Activated T-helper 2 cell treated with anti-CD3 and anti-CD28 coated beads, Interferon-gamma antibody, Interleukin-2, Interleukin-4, amounts not matched to agents 10 μg/mL and 5 μg/mL and 100 μg/mL, durations not matched to agents 14 hours and 24 hours and 36 hours (primary cell): ENCODE measurements around the gene LBP. TPM values are rescaled to one million over a fixed set of nuclear protein-coding genes. Genes with fewer than 3 reads are reported as not detected.

Source experiments
- DNase-seq: peaks from one replicate; pipeline ENCODE4 v3.0.0; 2021; ENCODE audit warnings: low spot score
- H3K27ac Mint-ChIP-seq: one replicate; pipeline ENCODE4 v1.8.0; 2021; ENCODE audit warnings: mixed read lengths
- H3K27me3 Mint-ChIP-seq: one replicate; pipeline ENCODE4 v1.8.0; 2021; ENCODE audit warnings: low read depth, mixed read lengths
- H3K36me3 Mint-ChIP-seq: one replicate; pipeline ENCODE4 v1.8.0; 2021; ENCODE audit warnings: low read depth, mixed read lengths
- H3K4me1 Mint-ChIP-seq: one replicate; pipeline ENCODE4 v1.8.0; 2021; ENCODE audit warnings: low read depth, mixed read lengths
- H3K4me3 Mint-ChIP-seq: one replicate; pipeline ENCODE4 v1.8.0; 2021; ENCODE audit warnings: low read depth, mild to moderate bottlenecking, moderate library complexity, mixed read lengths
- H3K9me3 Mint-ChIP-seq: one replicate; pipeline ENCODE4 v1.8.0; 2021; ENCODE audit warnings: mixed read lengths
- intact Hi-C: fragments of 100-400 bp; cut with micrococcal nuclease; formaldehyde crosslinking; loops from one replicate; pipeline ENCODE4 v1.15.1; 2023
- total RNA-seq: library from RNA; stranded (reverse); gene quantifications from 2 replicates; pipeline ENCODE4 v1.2.3, GENCODE V29; 2022

LBP gene, protein sequence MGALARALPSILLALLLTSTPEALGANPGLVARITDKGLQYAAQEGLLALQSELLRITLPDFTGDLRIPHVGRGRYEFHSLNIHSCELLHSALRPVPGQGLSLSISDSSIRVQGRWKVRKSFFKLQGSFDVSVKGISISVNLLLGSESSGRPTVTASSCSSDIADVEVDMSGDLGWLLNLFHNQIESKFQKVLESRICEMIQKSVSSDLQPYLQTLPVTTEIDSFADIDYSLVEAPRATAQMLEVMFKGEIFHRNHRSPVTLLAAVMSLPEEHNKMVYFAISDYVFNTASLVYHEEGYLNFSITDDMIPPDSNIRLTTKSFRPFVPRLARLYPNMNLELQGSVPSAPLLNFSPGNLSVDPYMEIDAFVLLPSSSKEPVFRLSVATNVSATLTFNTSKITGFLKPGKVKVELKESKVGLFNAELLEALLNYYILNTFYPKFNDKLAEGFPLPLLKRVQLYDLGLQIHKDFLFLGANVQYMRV
- total RNA-seq: not detected in 2 replicates

DNA sequence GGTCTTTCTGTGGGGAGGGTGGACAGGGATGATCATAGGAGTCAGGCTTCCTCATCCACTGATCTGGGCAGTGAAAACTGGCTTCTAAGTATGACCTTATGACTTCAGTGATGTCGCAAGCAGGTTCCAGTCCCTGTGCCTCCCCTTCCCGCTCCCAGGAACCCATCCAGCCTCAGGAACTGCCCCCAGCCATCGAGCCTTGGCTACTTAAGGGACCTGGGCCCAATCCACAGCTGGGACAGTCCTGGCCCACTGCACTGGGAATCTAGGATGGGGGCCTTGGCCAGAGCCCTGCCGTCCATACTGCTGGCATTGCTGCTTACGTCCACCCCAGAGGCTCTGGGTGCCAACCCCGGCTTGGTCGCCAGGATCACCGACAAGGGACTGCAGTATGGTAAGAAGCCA lies at the start of gene LBP:
Gene LBP, plus strand, starts transcription at position 236 of the 405 bp plus-strand sequence. Its CDS starts 35 bp downstream, at position 271.
- Mint-ChIP-seq H3K4me3 (no peak within 1 kb of the TSS), H3K27ac (no peak within 1 kb of the TSS), H3K4me1 (no peaks in the 10 kb centered on the region), H3K36me3 (no peaks in the 10 kb centered on the region), H3K9me3 (no peaks in the 10 kb centered on the region), H3K27me3 (no peaks in the 10 kb centered on the region)
- intact Hi-C loops: no loop called here
- DNase-seq: no peak

DNA sequence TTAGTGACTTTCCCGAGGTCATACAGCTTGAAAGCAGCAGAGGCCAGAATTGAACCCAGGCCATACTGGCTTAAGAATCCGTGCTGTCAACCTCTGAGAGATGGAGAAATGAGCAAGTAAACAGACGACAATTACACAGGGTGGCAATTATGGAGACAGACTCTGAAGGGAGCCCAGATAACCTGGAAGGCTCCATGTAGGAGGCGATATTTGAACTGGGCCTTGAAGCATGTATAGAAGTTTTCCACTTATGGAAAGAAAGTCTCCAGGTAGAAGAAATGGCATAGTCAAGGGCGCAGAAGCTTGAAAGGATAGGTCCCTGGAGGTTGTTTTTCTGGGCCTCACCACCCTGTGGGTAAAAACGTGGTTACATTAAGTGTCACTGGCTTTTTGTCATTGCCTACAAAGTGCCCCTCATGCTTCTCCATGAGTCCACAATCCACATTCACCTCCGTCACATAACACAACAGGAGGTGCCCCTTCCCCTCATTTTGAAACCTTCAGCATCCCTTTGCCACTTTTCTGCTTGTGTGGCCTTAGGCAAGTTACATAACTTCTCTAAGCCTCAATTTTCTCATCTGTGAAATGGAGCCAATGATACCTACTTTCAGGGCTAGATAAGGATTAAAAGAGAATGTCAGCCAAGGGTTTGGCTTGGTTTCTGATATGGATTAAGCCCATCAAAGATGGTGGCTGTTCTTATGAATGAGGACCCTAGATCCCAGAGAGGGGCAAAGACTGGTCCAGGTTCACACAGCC lies 48.2 kb upstream of the LBP start:
- Mint-ChIP-seq H3K27ac (no peak overlapping the region), H3K36me3 (no peaks in the 10 kb centered on the region), H3K9me3 (no peaks in the 10 kb centered on the region), H3K27me3 (peaks cover 18% of the 10 kb centered on the region), H3K4me1 (no peaks in the 10 kb centered on the region), H3K4me3 (no peak overlapping the region)
- DNase-seq: no peak
- intact Hi-C loops: no loop called here

DNA sequence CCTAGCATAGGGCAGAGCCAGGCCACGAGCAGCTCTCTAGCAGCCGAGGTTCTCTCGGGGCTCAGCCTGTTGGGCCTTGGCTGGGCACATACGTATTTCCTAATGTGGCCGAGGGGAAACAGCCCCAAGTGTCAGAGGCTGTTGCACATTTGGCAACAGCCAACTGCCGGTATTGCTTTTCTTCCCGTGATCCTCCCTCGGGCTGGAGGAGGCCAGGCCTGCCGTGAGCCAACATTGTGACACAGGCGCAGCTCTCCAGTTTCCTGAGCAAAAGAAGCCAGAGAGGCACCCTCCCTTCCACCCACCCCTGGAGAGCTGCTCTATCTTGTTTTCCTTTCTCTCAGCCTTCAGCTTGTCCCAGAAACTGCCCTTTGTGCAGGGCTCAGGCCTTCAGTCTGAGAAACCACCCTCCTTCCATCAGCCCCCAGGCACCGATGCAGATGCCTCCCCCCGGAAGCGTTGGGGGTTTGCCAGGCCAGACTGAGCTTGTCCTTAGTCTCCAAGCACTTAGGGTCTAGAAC lies 47.5 kb upstream of the LBP start:
- DNase-seq: no peak
- Mint-ChIP-seq H3K4me1 (peaks cover 6% of the 10 kb centered on the region), H3K36me3 (no peaks in the 10 kb centered on the region), H3K4me3 (no peak overlapping the region), H3K27ac (no peak overlapping the region), H3K9me3 (no peaks in the 10 kb centered on the region), H3K27me3 (peaks cover 25% of the 10 kb centered on the region)
- intact Hi-C loops: no loop called here

DNA sequence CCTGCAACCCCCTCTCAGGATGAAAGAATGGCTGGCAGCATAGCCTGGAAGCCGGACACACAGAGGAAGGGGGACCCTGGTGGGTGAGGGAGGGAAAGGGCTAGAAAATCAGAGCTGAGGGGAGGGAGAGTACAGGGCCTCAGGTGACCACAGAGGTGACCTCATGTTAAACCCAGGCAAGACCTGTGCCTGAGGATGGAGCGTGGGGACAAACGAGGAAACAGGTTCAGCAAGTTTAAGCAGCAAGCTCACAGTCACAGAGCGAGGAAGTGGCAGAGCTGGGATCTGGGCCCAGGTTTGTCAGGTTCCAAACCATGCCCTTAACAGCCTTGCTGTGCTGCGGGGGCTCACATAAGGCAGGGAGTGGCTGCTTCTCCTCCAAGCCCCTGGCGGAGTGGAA lies 46.3 kb upstream of the LBP start:
- intact Hi-C loops: no loop called here
- H3K36me3 Mint-ChIP-seq: no peaks in the 10 kb centered on the region
- no peaks in the 10 kb centered on the region for H3K9me3 Mint-ChIP-seq

DNA sequence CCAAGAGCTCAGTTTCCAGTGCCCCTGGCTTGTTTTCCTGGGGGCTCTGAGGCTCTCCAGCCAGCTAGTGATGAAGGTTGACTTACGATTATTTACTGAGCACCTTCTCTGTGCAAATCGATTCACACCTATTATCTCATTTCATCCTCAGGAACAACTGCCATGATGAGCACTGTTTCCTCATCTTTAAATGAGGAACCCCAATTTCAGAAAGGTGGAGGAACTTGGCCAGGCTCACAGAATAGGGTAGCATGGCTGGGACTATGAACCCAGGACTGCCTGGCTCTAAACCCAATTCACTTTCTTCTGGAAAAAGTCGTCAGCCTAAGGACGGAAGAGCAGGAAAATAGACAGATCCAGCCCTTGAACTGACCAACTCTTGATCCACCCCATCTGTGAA lies 45.8 kb upstream of the LBP start:
- H3K27ac Mint-ChIP-seq: no peak overlapping the region
- peaks cover 37% of the 10 kb centered on the region for H3K27me3 Mint-ChIP-seq
- no peak for DNase-seq
- peaks cover 11% of the 10 kb centered on the region for H3K4me1 Mint-ChIP-seq
- no peak overlapping the region for H3K4me3 Mint-ChIP-seq
- intact Hi-C loops: no loop called here
- no peaks in the 10 kb centered on the region for H3K36me3 Mint-ChIP-seq
- no peaks in the 10 kb centered on the region for H3K9me3 Mint-ChIP-seq

More for the DNA sequence above, 46.3 kb upstream of the LBP start:
- no peak overlapping the region for H3K27ac Mint-ChIP-seq
- no peak for DNase-seq
- H3K4me3 Mint-ChIP-seq: no peak overlapping the region
- peaks cover 36% of the 10 kb centered on the region for H3K27me3 Mint-ChIP-seq
- peaks cover 11% of the 10 kb centered on the region for H3K4me1 Mint-ChIP-seq

DNA sequence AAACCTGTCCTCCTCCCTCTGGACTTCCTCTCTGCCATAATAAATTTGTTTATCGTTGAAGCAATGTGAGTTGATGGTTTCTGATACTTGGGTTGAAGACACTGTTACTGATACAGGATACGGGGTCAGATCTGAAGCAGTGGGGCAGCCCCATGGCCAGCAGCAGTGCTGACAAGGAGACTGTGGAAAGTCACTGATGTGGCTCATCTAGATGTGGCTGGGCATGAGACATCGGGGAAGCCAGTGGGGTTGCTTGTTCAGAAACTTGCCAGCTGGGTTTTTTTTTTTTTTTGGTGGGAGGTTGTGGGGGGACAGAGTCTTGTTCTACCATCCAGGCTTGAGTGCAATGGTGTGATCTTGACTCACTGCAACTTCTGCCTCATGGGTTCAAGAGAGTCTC lies 45.0 kb upstream of the LBP start:
- no peak overlapping the region for H3K27ac Mint-ChIP-seq
- intact Hi-C loops: no loop called here
- DNase-seq: no peak
- no peaks in the 10 kb centered on the region for H3K36me3 Mint-ChIP-seq
- peaks cover 11% of the 10 kb centered on the region for H3K4me1 Mint-ChIP-seq
- H3K27me3 Mint-ChIP-seq: peaks cover 40% of the 10 kb centered on the region
- no peaks in the 10 kb centered on the region for H3K9me3 Mint-ChIP-seq
- no peak overlapping the region for H3K4me3 Mint-ChIP-seq

DNA sequence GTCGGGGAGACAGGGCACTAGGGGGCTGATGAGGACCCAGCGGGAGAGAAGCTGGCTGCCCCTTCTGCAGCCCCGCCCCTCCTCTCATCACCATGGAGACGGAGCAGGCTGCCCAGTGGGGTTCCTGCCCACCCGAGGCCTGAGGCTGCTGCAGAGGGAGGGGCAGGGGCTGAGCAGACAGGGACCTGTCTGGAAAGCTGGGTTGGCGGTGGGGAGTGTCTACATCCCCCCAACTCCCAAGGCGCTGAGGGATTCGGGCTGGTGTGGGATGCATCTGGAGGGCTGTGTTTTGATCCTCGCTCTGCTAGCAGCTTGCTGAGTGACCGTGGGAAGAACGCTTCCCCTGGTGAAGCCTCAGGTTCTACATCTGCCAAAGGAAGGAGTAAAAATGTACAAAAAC lies 43.5 kb upstream of the LBP start:
- DNase-seq: no peak
- Mint-ChIP-seq H3K27ac (no peak overlapping the region), H3K4me3 (no peak overlapping the region), H3K36me3 (no peaks in the 10 kb centered on the region), H3K4me1 (peaks cover 11% of the 10 kb centered on the region), H3K9me3 (no peaks in the 10 kb centered on the region), H3K27me3 (peaks cover 42% of the 10 kb centered on the region)
- intact Hi-C loops: no loop called here

DNA sequence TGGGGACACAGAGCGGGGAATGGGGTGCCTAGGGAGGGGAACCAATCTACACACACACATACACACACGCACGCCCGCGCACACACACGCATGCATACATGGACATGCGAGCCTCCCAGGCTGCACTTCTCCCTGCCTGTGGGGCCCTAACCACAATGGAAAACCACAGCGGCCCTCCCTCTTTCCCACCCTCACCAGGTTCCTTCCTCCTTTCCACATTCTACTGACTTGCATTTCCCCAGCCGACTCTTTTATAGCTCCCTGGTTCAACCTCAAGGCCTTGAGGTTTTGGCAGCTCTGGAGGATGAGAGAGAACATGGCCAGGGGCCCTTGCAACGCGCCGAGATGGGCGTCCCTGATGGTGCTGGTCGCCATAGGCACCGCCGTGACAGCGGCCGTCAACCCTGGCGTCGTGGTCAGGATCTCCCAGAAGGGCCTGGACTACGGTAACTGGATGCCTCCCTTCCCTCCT lies 42.3 kb upstream of the LBP start, which contains the start of gene BPI:
Gene BPI, plus strand, starts transcription at position 249 of the 472 bp plus-strand sequence. Its CDS starts 68 bp downstream, at position 317.
- H3K4me1 Mint-ChIP-seq: peaks cover 11% of the 10 kb centered on the region
- H3K27ac Mint-ChIP-seq: no peak within 1 kb of the TSS
- no peak within 1 kb of the TSS for H3K4me3 Mint-ChIP-seq
- intact Hi-C loops: no loop called here
- no peaks in the 10 kb centered on the region for H3K36me3 Mint-ChIP-seq
- no peak for DNase-seq
- no peaks in the 10 kb centered on the region for H3K9me3 Mint-ChIP-seq
- peaks cover 42% of the 10 kb centered on the region for H3K27me3 Mint-ChIP-seq

DNA sequence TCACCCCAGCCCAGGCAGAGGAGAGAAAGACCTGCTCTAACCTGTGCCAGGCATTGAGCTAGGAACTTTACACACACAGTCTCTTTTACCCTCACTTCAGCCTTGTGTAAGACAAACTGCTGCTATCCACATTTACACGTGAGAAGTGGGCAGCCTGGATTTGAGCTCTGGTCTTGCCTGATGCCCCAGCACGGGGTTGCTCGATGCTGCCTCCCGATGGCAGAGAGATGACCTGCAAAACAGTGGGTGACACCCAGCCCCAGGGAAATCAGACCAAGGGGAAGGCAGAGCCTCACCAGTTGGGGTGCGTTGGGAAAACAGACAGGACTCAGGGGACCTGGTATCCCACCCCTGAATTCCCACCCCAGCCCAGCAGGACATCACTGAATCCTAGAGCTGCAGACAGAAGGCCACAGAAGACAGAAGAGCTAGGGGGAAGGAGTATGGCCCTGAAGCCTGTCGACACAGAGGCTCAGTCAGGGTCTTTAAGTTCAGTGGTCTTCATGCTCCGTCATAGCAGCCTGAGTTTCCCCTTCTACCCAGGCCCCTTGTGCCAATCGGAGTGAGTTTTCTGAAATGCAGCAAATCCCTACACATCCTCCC lies 41.3 kb upstream of the LBP start:
- peaks cover 11% of the 10 kb centered on the region for H3K4me1 Mint-ChIP-seq
- H3K9me3 Mint-ChIP-seq: no peaks in the 10 kb centered on the region
- H3K27ac Mint-ChIP-seq: no peak overlapping the region
- no peaks in the 10 kb centered on the region for H3K36me3 Mint-ChIP-seq
- intact Hi-C loops: no loop called here
- H3K4me3 Mint-ChIP-seq: no peak overlapping the region
- DNase-seq: no peak
- peaks cover 42% of the 10 kb centered on the region for H3K27me3 Mint-ChIP-seq

DNA sequence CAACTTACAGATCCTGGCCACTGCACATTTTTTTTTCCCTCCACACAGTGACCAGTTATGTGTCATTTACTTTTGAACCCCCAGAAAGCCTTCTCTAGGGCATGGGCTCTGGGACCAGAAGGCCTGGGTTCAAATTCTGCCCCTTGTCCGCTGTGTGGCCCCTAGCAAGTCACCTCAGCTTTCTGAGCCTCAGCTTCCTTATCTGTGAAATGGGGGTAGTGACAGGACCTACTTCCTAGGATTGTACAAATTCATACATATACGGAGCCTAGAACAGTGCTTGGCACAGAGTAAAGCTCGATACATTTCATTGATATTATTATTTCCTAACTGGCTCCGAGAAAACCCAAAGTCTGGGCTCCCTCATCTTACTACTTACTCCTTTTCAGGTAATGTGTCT lies 40.7 kb upstream of the LBP start:
- H3K27me3 Mint-ChIP-seq: peaks cover 40% of the 10 kb centered on the region
- no peak overlapping the region for H3K27ac Mint-ChIP-seq
- H3K4me1 Mint-ChIP-seq: peaks cover 11% of the 10 kb centered on the region
- no peak for DNase-seq
- intact Hi-C loops: no loop called here
- no peaks in the 10 kb centered on the region for H3K9me3 Mint-ChIP-seq
- no peaks in the 10 kb centered on the region for H3K36me3 Mint-ChIP-seq
- H3K4me3 Mint-ChIP-seq: no peak overlapping the region

DNA sequence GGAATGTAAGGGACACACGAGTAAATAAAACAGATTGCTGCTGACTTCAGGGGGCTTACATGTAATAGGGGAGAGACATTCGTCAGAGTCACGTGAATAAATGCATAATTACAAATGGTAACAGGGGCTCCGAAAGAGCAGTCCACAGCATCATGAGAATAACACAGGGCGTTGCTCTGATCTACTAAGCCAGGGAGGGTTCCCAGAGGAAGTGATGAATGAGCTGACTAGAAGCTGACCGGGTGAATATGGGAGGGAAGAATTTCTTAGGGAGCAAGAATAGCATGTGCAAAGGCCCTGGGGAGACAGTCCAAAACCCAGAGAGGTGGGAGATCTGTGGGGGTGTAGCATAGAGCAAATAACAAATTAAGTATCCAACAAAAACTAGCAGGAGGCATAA lies 39.9 kb upstream of the LBP start:
- Mint-ChIP-seq H3K27ac (no peak overlapping the region), H3K9me3 (no peaks in the 10 kb centered on the region), H3K27me3 (peaks cover 34% of the 10 kb centered on the region), H3K4me1 (peaks cover 11% of the 10 kb centered on the region), H3K4me3 (no peak overlapping the region), H3K36me3 (no peaks in the 10 kb centered on the region)
- intact Hi-C loops: no loop called here
- DNase-seq: no peak

DNA sequence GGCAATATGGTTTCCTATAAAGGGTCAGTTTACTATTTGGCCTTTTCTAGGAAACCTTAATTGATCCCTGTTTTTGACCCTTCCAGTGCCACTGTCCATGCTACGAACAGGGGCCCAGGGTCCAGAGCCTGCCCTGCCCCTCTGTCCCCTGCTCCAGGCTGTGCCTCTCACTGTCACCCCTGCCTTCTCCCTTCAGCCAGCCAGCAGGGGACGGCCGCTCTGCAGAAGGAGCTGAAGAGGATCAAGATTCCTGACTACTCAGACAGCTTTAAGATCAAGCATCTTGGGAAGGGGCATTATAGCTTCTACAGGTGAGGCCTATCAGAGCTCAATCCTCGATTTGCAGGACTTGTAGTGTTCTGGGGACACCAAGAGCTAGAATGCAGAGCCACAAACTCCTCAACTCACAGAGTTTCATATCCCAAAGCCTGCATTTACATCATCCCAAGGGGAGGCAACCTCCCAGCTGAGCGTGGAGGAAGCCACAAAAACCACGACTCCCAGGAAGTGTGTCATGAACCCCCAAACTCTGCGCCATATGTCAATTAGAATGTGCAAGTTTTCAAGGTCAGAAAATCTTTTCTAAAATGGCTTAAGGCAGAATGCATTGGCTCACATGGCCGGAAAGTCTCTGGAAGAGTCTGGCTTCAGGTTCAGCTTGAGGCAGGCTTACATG lies 38.8 kb upstream of the LBP start:
- Mint-ChIP-seq H3K9me3 (no peaks in the 10 kb centered on the region), H3K4me3 (no peak overlapping the region), H3K27ac (no peak overlapping the region), H3K36me3 (no peaks in the 10 kb centered on the region), H3K4me1 (peaks cover 11% of the 10 kb centered on the region), H3K27me3 (peaks cover 28% of the 10 kb centered on the region)
- intact Hi-C loops: no loop called here
- no peak for DNase-seq
